BE2C (cell line): Measurements from ENCODE around the gene DDX56.

Experiments used
- DNase-seq: peaks from one replicate; pipeline ENCODE4 v3.0.0-alpha.2; 2020
- H3K27me3 ChIP-seq: fragments of 250-450 bp; sonication (Bioruptor Pico); 2 replicates; pipeline ENCODE4 v1.5.1; 2020; ENCODE audit warnings: mild to moderate bottlenecking
- H3K36me3 ChIP-seq: fragments of 250-450 bp; sonication (Bioruptor Pico); 2 replicates; pipeline ENCODE4 v1.5.1; 2020; ENCODE audit warnings: mild to moderate bottlenecking
- H3K4me1 ChIP-seq: fragments of 250-450 bp; sonication (Bioruptor Pico); 2 replicates; pipeline ENCODE4 v1.5.1; 2020
- H3K4me3 ChIP-seq: 2 replicates; pipeline ENCODE4 v1.5.1; 2011; ENCODE audit warnings: low read depth, low read length
- H3K9me3 ChIP-seq: fragments of 250-450 bp; sonication (Bioruptor Pico); 2 replicates; pipeline ENCODE4 v1.5.1; 2020
- TF ChIP-seq, protein P1 (sequence below): IDR thresholded peaks from 2 replicates; pipeline ENCODE4 v1.5.1; 2012; ENCODE audit warnings: mild to moderate bottlenecking, low read depth, low read length

Gene DDX56

GRCh38 chr7:44618045-44618444 lies 44.3 kb upstream of the DDX56 start:
- TF ChIP-seq, protein P1, sequence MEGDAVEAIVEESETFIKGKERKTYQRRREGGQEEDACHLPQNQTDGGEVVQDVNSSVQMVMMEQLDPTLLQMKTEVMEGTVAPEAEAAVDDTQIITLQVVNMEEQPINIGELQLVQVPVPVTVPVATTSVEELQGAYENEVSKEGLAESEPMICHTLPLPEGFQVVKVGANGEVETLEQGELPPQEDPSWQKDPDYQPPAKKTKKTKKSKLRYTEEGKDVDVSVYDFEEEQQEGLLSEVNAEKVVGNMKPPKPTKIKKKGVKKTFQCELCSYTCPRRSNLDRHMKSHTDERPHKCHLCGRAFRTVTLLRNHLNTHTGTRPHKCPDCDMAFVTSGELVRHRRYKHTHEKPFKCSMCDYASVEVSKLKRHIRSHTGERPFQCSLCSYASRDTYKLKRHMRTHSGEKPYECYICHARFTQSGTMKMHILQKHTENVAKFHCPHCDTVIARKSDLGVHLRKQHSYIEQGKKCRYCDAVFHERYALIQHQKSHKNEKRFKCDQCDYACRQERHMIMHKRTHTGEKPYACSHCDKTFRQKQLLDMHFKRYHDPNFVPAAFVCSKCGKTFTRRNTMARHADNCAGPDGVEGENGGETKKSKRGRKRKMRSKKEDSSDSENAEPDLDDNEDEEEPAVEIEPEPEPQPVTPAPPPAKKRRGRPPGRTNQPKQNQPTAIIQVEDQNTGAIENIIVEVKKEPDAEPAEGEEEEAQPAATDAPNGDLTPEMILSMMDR = no peak
- H3K4me3 ChIP-seq = no peak overlapping the region
- no peaks in the 10 kb centered on the region for H3K9me3 ChIP-seq
- H3K27me3 ChIP-seq = no peaks in the 10 kb centered on the region
- H3K4me1 ChIP-seq = peaks cover 7% of the 10 kb centered on the region
- peaks cover 6% of the 10 kb centered on the region; the same call in 1 of the 2 replicates for H3K36me3 ChIP-seq
- no peak for DNase-seq

GRCh38 chr7:44617225-44617890 lies 43.6 kb upstream of the DDX56 start:
- H3K36me3 ChIP-seq = peaks cover 6% of the 10 kb centered on the region; the same call in 1 of the 2 replicates
- no peak overlapping the region for H3K4me3 ChIP-seq
- no peaks in the 10 kb centered on the region for H3K27me3 ChIP-seq
- H3K9me3 ChIP-seq = no peaks in the 10 kb centered on the region
- TF ChIP-seq, protein P1 = no peak
- no peak for DNase-seq
- H3K4me1 ChIP-seq = peaks cover 7% of the 10 kb centered on the region

- no peak overlapping the region for H3K4me3 ChIP-seq
- peaks cover 6% of the 10 kb centered on the region; the same call in 1 of the 2 replicates for H3K36me3 ChIP-seq
- no peak for DNase-seq
- H3K9me3 ChIP-seq = no peaks in the 10 kb centered on the region
- H3K27me3 ChIP-seq = no peaks in the 10 kb centered on the region
- H3K4me1 ChIP-seq = peaks cover 7% of the 10 kb centered on the region
- TF ChIP-seq, protein P1 = no peak
Observed at GRCh38 chr7:44616545-44616944, 42.8 kb upstream of the DDX56 start.

DNA sequence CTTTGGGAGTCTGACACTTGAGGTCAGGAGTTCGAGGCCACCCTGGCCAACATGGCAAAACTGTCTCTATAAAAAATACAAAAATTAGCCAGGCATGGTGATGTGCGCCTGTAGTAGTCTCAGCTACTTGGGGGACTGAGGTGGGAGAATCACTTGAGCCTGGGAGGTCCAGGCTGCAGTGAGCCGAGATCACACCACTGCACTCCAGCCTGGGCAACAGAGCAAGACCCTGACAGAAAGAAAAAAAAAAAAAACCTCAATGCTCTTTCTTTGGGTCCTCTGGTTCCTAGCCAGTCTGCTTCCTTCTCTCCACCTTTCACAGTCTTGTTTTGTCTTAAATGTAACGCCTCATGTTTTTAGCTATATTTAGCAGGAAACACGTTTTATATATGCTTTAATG lies 42.1 kb upstream of the DDX56 start:
- peaks cover 7% of the 10 kb centered on the region for H3K4me1 ChIP-seq
- H3K4me3 ChIP-seq = no peak overlapping the region
- peaks cover 6% of the 10 kb centered on the region; the same call in 1 of the 2 replicates for H3K36me3 ChIP-seq
- TF ChIP-seq, protein P1 = no peak
- H3K9me3 ChIP-seq = no peaks in the 10 kb centered on the region
- no peaks in the 10 kb centered on the region for H3K27me3 ChIP-seq
- DNase-seq = no peak

DNA sequence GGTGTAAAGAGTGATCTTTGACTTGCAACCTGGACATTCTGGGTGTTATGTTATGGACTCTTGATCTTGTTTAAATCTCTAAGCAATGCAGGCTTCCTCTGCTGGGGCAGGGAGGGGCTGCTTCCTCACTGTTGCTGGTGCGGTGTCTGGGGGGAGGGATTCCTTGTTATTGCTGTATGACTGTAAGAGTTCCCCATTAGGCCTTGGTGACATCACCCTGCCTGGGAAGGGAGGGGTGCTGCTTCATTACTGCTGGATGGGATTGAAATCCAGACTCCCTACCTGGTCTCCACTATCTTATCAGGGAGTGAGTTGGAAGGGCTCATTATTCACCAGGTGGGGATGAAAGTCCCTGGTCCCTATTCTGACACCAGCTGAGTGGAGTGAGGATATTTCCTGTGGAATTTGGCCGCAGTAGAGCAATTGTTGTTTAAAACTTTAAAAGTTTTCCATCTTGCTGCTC lies 41.5 kb upstream of the DDX56 start:
- Histone ChIP-seq H3K27me3 (no peaks in the 10 kb centered on the region), H3K4me1 (peaks cover 7% of the 10 kb centered on the region), H3K9me3 (no peaks in the 10 kb centered on the region), H3K36me3 (peaks cover 6% of the 10 kb centered on the region; the same call in 1 of the 2 replicates), H3K4me3 (no peak overlapping the region)
- DNase-seq = no peak
- TF ChIP-seq, protein P1 = no peak

DNA sequence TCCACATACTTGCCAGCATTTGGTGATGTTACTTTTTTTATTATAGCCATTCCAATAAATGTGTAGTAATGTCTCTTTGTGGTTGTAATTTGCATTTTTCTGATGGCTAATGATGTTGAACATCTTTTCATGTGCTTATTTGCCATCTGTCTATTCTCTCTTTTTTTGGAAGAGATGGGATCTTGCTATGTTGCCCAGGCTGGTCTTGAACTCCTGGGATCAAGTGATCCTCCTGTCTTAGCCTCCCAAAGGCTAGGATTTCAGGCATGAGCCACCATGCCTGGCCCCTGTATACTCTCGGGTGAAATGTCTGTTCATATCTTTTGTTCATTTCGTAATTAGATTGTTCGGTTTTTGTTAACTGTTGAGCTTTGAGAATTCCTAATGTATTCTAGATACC lies 36.1 kb upstream of the DDX56 start:
- no peak for DNase-seq
- Histone ChIP-seq H3K36me3 (no peaks in the 10 kb centered on the region; the same call in 1 of the 2 replicates), H3K27me3 (no peaks in the 10 kb centered on the region), H3K4me1 (no peaks in the 10 kb centered on the region), H3K9me3 (no peaks in the 10 kb centered on the region), H3K4me3 (no peak overlapping the region)
- TF ChIP-seq, protein P1 = no peak
